Measurements from ENCODE around the gene PLSCR4.

PLSCR4 gene

GRCh38 chr3:146249921-146250320, 984 bp downstream of the PLSCR4 start:
- in situ Hi-C loops (cut with MboI; ENCODE audit: low sequenced_read_pairs, unreplicated experiment), result no loop called here
- no peak for TF ChIP-seq CTCF (IDR thresholded peaks at IDR 0.05; ENCODE audit: borderline replicate concordance, control extremely low read depth, extremely low read depth, insufficient read depth, missing control alignments)
- no peak for DNase-seq (ENCODE audit: low spot score)

- TF ChIP-seq CTCF (IDR thresholded peaks at IDR 0.05; ENCODE audit: borderline replicate concordance, control extremely low read depth, extremely low read depth, insufficient read depth, missing control alignments), result no peak
- in situ Hi-C loops (cut with MboI; ENCODE audit: low sequenced_read_pairs, unreplicated experiment), result no loop called here
- no peak for DNase-seq (ENCODE audit: low spot score)
Observed at GRCh38 chr3:146247911-146248310, 3.0 kb downstream of the PLSCR4 start.

GRCh38 chr3:146246526-146246925, 4.4 kb downstream of the PLSCR4 start:
- no peak for TF ChIP-seq CTCF (IDR thresholded peaks at IDR 0.05; ENCODE audit: borderline replicate concordance, control extremely low read depth, extremely low read depth, insufficient read depth, missing control alignments)
- no peak for DNase-seq (ENCODE audit: low spot score)
- in situ Hi-C loops (cut with MboI; ENCODE audit: low sequenced_read_pairs, unreplicated experiment), result no loop called here

GRCh38 chr3:146243559-146243958, 7.3 kb downstream of the PLSCR4 start:
- TF ChIP-seq CTCF (IDR thresholded peaks at IDR 0.05; ENCODE audit: borderline replicate concordance, control extremely low read depth, extremely low read depth, insufficient read depth, missing control alignments), result no peak
- DNase-seq (ENCODE audit: low spot score), result no peak
- in situ Hi-C loops (cut with MboI; ENCODE audit: low sequenced_read_pairs, unreplicated experiment), result no loop called here

- DNase-seq (ENCODE audit: low spot score), result no peak
- no peak for TF ChIP-seq CTCF (IDR thresholded peaks at IDR 0.05; ENCODE audit: borderline replicate concordance, control extremely low read depth, extremely low read depth, insufficient read depth, missing control alignments)
- in situ Hi-C loops (cut with MboI; ENCODE audit: low sequenced_read_pairs, unreplicated experiment), result no loop called here
Observed at GRCh38 chr3:146241523-146242240, 9.2 kb downstream of the PLSCR4 start.

GRCh38 chr3:146233487-146233886, 17.4 kb downstream of the PLSCR4 start:
- DNase-seq (ENCODE audit: low spot score), result no peak
- in situ Hi-C loops (cut with MboI; ENCODE audit: low sequenced_read_pairs, unreplicated experiment), result no loop called here
- TF ChIP-seq CTCF (IDR thresholded peaks at IDR 0.05; ENCODE audit: borderline replicate concordance, control extremely low read depth, extremely low read depth, insufficient read depth, missing control alignments), result no peak
